LNCAP (cell line): ENCODE data around the gene GRWD1.

ENCODE experiments used
- TF ChIP-seq, protein P1 (sequence below): fragments of 450-650 bp; IDR thresholded peaks from 2 replicates; pipeline ENCODE4 v1.5.1; 2017; ENCODE audit warnings: mild to moderate bottlenecking

GRWD1 gene

DNA sequence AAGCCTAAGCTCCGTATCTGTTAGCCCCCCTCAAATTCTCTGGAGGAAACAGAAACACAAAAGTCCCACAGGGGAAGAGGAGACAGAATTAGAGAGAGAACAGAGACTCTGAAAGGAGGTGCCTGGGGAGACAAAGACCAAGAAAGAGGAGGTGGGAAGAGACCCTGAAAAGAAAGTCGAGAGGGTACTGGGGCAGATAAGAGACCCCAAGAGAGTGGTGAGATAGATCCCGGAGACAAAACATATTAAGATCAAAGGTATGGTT is 915 bp upstream of the GRWD1 start:
- TF ChIP-seq, protein P1, sequence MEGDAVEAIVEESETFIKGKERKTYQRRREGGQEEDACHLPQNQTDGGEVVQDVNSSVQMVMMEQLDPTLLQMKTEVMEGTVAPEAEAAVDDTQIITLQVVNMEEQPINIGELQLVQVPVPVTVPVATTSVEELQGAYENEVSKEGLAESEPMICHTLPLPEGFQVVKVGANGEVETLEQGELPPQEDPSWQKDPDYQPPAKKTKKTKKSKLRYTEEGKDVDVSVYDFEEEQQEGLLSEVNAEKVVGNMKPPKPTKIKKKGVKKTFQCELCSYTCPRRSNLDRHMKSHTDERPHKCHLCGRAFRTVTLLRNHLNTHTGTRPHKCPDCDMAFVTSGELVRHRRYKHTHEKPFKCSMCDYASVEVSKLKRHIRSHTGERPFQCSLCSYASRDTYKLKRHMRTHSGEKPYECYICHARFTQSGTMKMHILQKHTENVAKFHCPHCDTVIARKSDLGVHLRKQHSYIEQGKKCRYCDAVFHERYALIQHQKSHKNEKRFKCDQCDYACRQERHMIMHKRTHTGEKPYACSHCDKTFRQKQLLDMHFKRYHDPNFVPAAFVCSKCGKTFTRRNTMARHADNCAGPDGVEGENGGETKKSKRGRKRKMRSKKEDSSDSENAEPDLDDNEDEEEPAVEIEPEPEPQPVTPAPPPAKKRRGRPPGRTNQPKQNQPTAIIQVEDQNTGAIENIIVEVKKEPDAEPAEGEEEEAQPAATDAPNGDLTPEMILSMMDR: no peak

- TF ChIP-seq, protein P1: peak; percentile 36; the same call in 1 of the 2 replicates
Observed at GRCh38 chr19:48445256-48445605, 552 bp upstream of the GRWD1 start.

GRCh38 chr19:48446579-48446978 is 796 bp downstream of the GRWD1 start:
- TF ChIP-seq, protein P1: no peak

GRCh38 chr19:48448563-48448962 is 2.8 kb downstream of the GRWD1 start:
- TF ChIP-seq, protein P1: no peak

- TF ChIP-seq, protein P1: no peak
Observed at GRCh38 chr19:48450441-48450840, 4.7 kb downstream of the GRWD1 start.

- TF ChIP-seq, protein P1: no peak
Observed at GRCh38 chr19:48450863-48451262, 5.1 kb downstream of the GRWD1 start.

- TF ChIP-seq, protein P1: no peak
Observed at GRCh38 chr19:48451624-48452023, 5.8 kb downstream of the GRWD1 start.
